GM12891 (cell line): ENCODE results near the gene LRP1B.

Source experiments
- PAX5 ChIP-seq: IDR thresholded peaks from 2 replicates; pipeline ENCODE4 v1.6.1; 2011; ENCODE audit warnings: low read length, moderate library complexity, mild to moderate bottlenecking; ENCODE audit not compliant: insufficient read depth, severe bottlenecking
- POLR2A ChIP-seq: IDR thresholded peaks from 2 replicates; pipeline ENCODE4 v1.6.1; 2011; ENCODE audit warnings: low read depth, low read length, control low read depth
- POLR2AphosphoS5 ChIP-seq: IDR thresholded peaks from 2 replicates; pipeline ENCODE4 v1.6.1; 2011; ENCODE audit warnings: low read depth, low read length, control low read depth
- POU2F2 ChIP-seq: IDR thresholded peaks from 2 replicates; pipeline ENCODE4 v1.6.1; 2011; ENCODE audit warnings: low read depth, mild to moderate bottlenecking, control low read depth, low read length, moderate library complexity
- SPI1 ChIP-seq: IDR thresholded peaks from 2 replicates; pipeline ENCODE4 v1.6.1; 2011; ENCODE audit warnings: low read depth, low read length, control low read depth
- TAF1 ChIP-seq: IDR thresholded peaks from 2 replicates; pipeline ENCODE4 v1.6.1; 2011; ENCODE audit warnings: low read depth, low read length, control low read depth

GRCh38 chr2:141666191-141666590 lies 464.6 kb downstream of the LRP1B start:
- TF ChIP-seq PAX5 (no peak), POU2F2 (no peak), TAF1 (no peak), POLR2A (no peak), POLR2AphosphoS5 (no peak), SPI1 (no peak)
